ENCODE results near the gene FNDC7. TPM values are rescaled to one million over a fixed set of nuclear protein-coding genes. Genes with fewer than 3 reads are reported as not detected.

FNDC7 gene
- total and polyA plus RNA-seq, 9 of the 15 experiments (the other 6 are each of a cell fraction or from before 2014, with no cell fraction given) = not detected

DNA sequence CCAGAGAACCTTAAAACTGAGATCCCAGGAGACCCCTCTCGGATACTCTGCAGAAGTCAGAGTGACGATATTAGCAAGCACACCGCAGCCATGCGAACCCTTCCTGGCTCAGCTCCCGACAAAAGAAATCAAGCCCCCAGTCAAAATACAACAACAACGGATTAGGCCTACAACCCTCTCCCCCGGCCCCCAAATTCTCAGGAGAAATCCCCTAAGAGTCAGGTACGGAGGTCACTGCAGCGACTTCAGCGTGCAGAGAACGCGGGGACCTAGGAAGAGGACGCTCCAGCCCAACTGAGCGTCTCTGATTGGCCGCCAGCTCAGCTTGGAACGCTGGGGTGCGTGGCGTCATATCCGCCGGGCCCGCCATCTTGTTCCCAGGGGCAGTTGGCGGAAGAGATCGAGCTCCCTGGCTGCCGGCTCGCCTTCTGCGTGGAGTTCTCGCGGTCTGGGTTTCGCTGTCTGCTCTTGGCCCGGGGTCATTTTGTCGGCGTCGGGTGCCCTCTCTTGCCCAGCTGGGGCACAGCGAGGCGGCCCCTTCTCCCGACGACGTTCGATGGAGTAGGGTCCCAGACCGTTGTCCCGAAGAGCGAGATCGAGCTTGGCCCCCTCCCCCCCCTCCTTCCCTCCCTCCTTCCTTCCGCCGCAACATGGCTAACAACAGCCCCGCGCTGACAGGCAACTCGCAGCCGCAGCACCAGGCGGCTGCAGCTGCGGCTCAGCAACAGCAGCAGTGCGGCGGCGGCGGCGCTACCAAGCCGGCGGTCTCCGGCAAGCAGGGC, 20.6 kb upstream of the FNDC7 start, which contains the start of gene PRPF38B (continued):
- TF ChIP-seq RREB1 (CRISPR knock-in tag; IDR thresholded peaks at IDR 0.05) = peak; percentile 42; the same call in 1 of the 2 replicates
- peak; percentile 97 for TF ChIP-seq POLR2AphosphoS5 (IDR thresholded peaks at IDR 0.05; ENCODE audit: control insufficient read depth, insufficient read depth, low read depth, low read length)
- peak; percentile 71 for TF ChIP-seq NR2C2 (CRISPR knock-in tag; IDR thresholded peaks at IDR 0.05)
- TF ChIP-seq NR2C2 (tag; IDR thresholded peaks at IDR 0.05) = peak; percentile 95
- no peak for TF ChIP-seq ZNF696 (CRISPR knock-in tag; conservative IDR thresholded peaks at IDR 0.05)
- no peak for TF ChIP-seq CHD4 (IDR thresholded peaks at IDR 0.05; ENCODE audit: insufficient read depth, insufficient replicate concordance, low read depth, low read length, poor library complexity, severe bottlenecking)
- no peak for TF ChIP-seq ZFP30 (CRISPR knock-in tag; IDR thresholded peaks at IDR 0.05; ENCODE audit: borderline replicate concordance)
- no peak; the same call in 1 of the 2 replicates for TF ChIP-seq FOSL1 (tag; conservative IDR thresholded peaks at IDR 0.05)
- TF ChIP-seq DEAF1 (CRISPR knock-in tag; IDR thresholded peaks at IDR 0.05) = no peak; the same call in 1 of the 2 replicates
- TF ChIP-seq ZNF253 (CRISPR knock-in tag; conservative IDR thresholded peaks at IDR 0.05) = no peak
- TF ChIP-seq RFX5 (IDR thresholded peaks at IDR 0.05; ENCODE audit: low read depth, low read length) = no peak
- TF ChIP-seq NFYB (IDR thresholded peaks at IDR 0.05; ENCODE audit: extremely low read depth, insufficient read length) = peak; percentile 20
- peak; percentile 75 for TF ChIP-seq ELF1 (tag; IDR thresholded peaks at IDR 0.05)
- no peak for TF ChIP-seq CBX5 (IDR thresholded peaks at IDR 0.05; ENCODE audit: borderline replicate concordance, low read depth)
